Kidney epithelial cell (primary cell): Measurements from ENCODE around the gene ANTXR2. TPM values are rescaled to one million over a fixed set of nuclear protein-coding genes. Genes with fewer than 3 reads are reported as not detected.

Experiments used
- DNase-seq: peaks from one replicate; pipeline ENCODE4 v3.0.0-alpha.2; 2010; ENCODE audit warnings: low read depth
- H3K27me3 ChIP-seq: 2 replicates; pipeline ENCODE4 v1.6.0; 2011; ENCODE audit warnings: low read length; ENCODE audit not compliant: control insufficient read depth, insufficient read depth
- H3K36me3 ChIP-seq: 2 replicates; pipeline ENCODE4 v1.5.1; 2011; ENCODE audit warnings: low read length; ENCODE audit not compliant: control insufficient read depth, insufficient read depth
- H3K4me3 ChIP-seq: 2 replicates; pipeline ENCODE4 v1.5.1; 2011; ENCODE audit warnings: low read depth, mild to moderate bottlenecking, control low read depth, low read length
- CTCF ChIP-seq: IDR thresholded peaks from 2 replicates; pipeline ENCODE4 v1.5.1; 2011; ENCODE audit warnings: mild to moderate bottlenecking, moderate library complexity, low read length, control low read depth, inconsistent platforms; ENCODE audit not compliant: insufficient read depth, poor library complexity, severe bottlenecking
- total RNA-seq: library from RNA; depleted of rRNA; stranded (reverse); fragments of >200 nt; gene quantifications from 2 replicates; pipeline ENCODE4 v1.2.3, GENCODE V29; 2015

ANTXR2 gene
- total RNA-seq, 1 donor from 2014 or later = 32.7 TPM

DNA sequence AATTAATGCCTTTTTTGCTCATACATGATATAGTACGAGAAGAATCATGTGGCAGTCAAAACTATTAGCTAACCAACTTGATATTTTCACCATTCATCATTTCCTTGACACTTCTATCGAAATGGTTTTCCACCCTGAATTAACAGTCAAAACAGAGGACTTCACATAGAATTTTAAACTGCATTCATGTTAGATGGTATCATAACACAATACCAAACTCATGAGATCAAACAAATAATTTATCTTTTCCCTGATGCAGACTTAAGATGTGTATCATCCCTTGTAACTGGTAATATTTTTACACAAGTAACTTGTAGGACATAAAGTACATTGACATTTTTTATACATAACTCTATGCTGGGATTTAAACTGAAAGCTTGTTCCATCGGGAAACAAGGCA lies 18.2 kb upstream of the ANTXR2 start:
- no peak for DNase-seq
- no peaks in the 10 kb centered on the region for H3K27me3 ChIP-seq
- H3K36me3 ChIP-seq = no peaks in the 10 kb centered on the region
- no peak overlapping the region for H3K4me3 ChIP-seq
- TF ChIP-seq CTCF = no peak

DNA sequence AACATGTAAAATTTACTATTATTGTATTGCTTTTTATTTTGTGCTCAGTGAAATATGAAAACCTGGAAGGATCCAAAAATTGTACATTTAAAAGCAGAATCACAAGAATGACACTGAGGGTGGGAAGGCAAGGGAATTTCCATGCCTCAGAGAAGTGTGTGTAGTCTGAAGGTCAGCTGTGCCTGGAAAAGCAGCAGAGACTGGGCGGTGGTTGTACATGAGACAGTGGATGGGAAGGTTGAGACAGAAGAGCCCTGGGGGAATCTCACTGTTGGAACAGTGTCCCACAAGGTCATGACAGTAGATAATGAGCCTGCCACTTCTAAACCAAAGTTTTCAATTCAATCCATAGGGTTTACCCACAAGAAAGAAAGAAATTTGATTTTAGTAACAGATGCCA lies 17.1 kb upstream of the ANTXR2 start:
- H3K27me3 ChIP-seq = no peaks in the 10 kb centered on the region
- TF ChIP-seq CTCF = no peak
- no peak for DNase-seq
- H3K36me3 ChIP-seq = no peaks in the 10 kb centered on the region
- H3K4me3 ChIP-seq = no peak overlapping the region

GRCh38 chr4:80088471-80088870 lies 15.4 kb upstream of the ANTXR2 start:
- H3K4me3 ChIP-seq = no peak overlapping the region
- no peak for DNase-seq
- H3K36me3 ChIP-seq = no peaks in the 10 kb centered on the region
- no peaks in the 10 kb centered on the region for H3K27me3 ChIP-seq
- no peak for TF ChIP-seq CTCF

DNA sequence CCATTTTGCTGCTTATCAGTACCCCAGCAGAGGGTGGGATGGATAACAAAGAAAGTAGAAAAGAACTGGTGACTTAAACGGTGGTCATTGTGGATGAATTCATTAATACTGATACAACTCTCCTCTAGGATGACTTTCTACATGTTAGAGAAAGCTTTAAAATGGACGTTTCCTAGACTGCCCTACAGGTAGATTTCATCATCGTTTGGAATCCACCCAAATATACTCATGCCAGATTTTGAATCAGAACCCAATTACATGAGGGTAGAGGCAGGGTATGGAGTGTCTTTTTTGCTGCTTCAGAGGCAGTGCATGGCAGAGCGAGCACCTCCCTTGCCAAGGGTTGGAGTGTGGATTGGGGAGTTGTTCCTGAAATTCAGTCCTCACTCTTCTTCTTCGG lies 13.3 kb upstream of the ANTXR2 start:
- no peak for TF ChIP-seq CTCF
- Histone ChIP-seq H3K27me3 (no peaks in the 10 kb centered on the region), H3K4me3 (no peak overlapping the region), H3K36me3 (no peaks in the 10 kb centered on the region)
- no peak for DNase-seq

GRCh38 chr4:80085081-80085480 lies 12.1 kb upstream of the ANTXR2 start:
- Histone ChIP-seq H3K4me3 (no peak overlapping the region), H3K36me3 (no peaks in the 10 kb centered on the region), H3K27me3 (no peaks in the 10 kb centered on the region)
- TF ChIP-seq CTCF = no peak
- no peak for DNase-seq

- Histone ChIP-seq H3K4me3 (no peak overlapping the region), H3K36me3 (no peaks in the 10 kb centered on the region), H3K27me3 (no peaks in the 10 kb centered on the region)
- DNase-seq = no peak
- no peak for TF ChIP-seq CTCF
These were observed 9.7 kb upstream of the ANTXR2 start for GRCh38 chr4:80082693-80083092.
